ENCODE measurements around the gene AGMO. TPM values are rescaled to one million over a fixed set of nuclear protein-coding genes. Genes with fewer than 3 reads are reported as not detected.
A peak's percentile ranks its signal among the peaks of the same experiment; 100 is the strongest.

The AGMO gene
- total RNA-seq, 1 experiment from 2014 or later = 1.1 TPM

DNA sequence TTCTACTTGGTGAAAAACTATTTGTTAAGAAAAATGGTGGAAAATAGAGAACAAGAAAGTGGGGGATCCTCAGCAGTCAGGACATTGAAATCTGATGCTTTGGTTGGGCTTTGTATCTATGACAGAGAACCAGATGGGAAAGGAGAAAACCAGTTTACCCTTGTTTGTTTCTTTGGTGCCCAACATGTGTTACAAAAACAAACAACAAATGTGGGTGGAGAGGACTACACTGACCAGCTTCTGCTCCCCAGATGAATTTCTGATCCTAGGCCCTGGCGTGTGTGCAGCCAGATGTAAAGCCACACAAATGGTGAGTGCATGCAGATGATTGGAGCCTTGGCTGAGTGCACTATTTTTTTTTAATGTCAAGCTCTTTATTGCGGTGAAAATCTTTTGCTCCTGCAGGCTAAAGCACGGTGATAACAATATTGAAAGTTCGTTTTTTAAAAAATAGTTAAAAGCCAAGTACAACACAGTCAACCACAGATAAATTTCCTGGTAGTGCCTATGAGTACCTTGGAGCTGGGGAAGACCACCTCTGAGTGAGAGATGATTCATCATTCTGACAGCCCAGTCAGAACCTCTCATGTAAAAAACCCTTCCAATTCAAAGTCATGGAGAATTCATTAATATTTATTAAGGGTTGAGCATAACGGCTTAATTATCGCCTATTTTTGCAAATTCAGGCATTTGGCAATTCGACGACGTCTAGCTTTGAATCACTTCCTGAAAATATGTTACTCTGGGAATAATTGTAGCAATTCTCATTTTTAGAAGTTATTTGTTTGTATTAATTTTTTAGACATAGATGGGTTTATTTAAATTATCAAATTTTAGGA is 163.7 kb downstream of the AGMO start:
- no peak for DNase-seq (ENCODE audit: low read depth)

DNA sequence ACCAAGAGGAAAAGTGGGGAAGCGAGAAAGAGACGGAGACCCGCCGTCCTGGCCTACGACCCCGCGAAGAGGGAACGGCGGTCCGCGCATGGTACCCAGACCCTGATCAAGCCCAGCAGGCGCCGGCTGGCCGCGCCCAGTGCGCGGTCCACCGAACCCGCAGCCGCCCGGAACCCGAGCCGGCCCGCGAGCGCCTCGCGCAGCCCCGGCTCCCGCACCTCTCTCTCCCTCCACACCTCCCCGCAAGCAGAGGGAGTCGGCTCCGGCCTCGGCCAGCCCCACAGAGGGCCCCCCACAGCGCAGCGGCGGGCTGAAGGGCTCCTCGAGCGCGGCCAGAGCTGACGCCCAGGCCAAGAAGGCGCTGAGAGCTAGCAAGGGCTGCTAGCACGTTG is 164.7 kb downstream of the AGMO start:
- DNase-seq (ENCODE audit: low read depth) = no peak

DNA sequence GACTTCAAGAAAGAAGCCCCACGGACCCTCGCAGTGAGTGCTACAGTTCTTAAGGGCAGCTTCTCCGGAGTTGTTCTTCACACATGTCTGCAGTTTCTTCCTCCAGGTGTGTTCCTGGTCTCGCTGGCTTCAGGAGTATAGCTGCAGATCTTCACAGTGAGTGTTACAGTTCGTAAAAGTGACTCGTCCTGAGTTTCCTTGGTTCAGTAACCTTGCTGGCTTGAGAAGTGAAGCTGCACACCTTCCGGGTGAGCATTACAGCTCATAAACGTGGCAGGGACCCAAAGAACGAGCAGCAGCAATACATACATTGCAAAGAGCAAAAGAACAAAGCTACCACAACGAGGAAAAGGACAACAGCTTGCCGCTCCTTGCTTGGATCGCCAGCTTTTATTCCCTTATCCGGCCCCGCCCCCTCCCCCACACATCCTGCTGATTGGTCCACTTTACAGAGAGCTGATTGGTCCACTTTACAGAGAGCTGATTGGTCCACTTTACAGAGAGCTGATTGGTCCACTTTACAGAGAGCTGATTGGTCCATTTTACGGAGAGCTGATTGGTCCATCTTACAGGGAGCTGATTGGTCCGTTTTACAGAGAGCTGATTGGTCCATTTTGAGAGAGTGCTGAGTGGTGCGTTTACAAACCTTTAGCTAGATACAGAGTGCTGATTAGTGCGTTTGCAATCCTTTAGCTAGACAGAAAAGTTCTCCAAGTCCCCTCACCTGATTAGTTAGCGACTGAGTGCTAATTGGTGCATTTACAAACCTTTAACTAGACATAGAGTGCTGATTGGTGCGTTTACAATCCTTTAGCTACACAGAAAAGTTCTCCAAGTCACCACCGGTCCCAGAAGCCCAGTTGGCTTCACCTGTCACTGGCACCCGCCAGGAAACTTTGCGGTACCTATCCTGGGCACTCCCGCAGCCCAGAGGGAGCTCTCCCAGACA is 165.3 kb downstream of the AGMO start:
- DNase-seq (ENCODE audit: low read depth) = no peak

DNA sequence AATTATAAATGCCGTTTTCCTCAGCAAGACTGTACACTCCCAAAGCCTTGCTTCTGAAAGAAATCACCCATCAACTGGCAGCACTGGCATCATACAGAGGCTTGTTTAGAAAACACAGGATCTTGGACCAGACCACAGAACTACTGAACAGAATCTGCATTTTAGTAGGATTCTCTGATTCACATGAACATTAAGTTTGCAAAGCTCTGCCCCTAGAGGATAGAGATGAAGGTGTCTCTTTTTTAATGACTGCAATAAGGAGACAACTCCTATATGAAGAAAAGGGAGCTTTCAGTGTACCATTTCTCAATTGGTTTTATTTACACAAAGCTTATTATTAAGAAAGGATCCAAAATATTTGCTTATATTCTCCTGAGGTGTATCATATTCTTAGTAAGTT is 172.7 kb downstream of the AGMO start:
- DNase-seq (ENCODE audit: low read depth) = no peak

DNA sequence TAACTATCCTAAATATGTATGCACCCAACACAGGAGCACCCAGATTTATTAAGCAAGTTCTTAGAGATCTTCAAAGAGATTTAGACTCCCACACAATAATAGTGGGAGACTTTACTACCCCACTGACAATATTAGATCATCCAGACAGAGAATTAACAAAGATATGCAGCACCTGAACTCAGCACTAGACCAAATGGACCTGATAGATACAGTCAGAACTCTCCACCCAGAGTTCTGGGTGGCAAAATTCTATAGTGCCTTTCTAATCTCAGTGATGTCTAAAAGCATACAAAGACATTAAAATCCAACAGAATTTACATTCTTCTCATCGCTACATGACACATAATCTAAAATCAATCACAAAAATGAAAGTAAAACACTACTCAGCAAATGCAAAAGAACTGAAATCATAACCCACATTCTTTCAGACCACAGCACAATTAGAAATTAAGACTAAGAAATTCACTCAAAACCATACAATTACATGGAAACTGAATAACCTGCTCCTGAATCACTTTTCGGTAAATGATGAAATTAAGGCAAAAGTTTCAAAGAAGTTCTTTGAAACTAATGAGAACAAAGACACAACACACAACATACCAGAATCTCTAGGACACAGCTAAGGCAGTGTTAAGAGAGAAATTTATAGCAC is 183.2 kb downstream of the AGMO start:
- DNase-seq (ENCODE audit: low read depth) = no peak

DNA sequence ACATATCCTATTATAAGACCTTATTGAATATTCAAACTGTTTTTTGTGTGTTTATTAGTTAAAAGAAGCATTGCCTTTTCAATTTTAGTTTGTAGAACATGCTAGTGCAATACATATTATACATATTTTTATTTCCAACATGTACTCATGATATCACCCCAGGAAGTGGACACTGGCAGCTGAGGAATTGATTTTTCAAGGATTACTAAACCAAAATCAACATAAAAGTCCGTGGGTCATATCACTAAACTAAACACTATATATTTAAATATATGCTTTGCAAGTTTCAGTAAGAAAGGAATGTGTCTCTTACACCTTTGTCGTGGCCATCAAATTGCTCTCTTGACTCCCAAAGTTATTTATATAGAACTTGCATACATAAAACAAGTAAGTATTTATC is 185.2 kb downstream of the AGMO start:
- no peak for DNase-seq (ENCODE audit: low read depth)

DNA sequence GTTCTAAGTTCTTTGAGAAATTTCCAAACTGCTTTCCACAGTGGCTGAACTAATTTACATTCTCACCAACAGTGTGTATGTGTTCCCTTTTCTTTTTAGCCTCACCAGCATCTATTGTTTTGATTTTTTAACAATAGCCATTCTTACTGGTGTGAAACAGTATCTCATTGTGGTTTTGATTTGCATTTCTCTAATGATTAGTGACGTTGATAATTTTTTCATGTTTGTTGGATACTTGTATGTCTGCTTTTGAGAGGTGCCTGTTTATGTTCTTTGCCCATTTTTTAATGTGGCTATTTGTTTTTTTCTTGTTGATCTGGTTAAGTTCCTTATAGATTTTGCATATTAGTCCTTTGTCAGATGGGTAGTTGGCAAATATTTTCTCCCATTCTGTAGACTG is 191.4 kb downstream of the AGMO start:
- DNase-seq (ENCODE audit: low read depth) = no peak

DNA sequence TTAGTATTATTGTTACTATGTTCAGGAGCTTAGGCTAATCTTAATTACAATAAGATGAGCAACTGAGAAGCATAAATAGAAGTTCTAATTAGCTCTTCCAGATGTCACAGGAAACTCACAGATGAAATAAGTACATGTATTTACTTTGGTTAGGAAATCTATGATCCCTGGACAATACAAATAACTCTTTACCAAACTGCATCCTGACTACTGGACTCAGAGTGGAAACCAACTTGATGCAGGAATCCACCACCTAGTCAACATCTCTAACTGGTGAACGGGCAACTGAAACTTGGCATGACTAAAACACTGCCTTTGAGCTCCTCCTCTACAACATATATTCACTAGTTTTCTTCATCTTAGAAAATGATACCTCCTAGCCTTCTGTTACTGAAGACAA is 193.2 kb downstream of the AGMO start:
- DNase-seq (ENCODE audit: low read depth) = no peak

DNA sequence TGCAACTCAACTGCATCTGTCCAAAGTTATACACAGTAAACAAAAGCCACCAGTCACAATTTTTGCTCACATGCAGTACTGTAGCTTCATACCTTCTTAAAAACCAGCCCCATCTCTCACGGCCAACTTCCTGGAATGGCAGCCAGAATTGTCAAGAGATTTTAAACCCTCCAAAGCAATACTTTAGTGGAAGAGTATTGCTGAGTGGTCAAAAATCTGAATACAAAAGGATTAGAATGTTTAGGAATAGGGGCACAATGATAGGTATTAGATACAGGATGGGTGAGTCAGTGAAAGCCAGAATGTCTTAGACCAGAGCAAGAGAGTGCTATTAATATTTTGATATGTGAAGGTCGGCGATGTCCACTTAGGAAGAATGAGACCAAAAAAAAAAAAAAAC is 193.9 kb downstream of the AGMO start:
- no peak for DNase-seq (ENCODE audit: low read depth)

DNA sequence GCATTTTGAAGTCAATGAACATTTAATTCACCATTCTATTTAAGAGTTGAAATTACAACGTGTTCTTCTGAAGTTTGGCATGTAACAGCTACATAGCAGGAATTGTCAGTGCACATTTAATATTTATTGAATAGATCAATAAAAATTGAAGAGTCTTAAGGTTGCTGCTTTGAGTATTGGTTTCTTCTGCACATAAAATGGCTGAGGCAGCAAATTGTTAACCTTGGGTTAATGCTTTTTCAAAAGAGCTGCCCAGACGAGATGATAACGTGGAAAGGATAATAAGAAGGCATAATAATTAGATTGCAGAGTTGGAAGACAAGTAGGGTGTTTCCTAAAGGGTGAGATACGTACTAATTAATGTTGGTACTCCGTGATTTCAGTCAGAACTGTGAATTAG is 203.7 kb downstream of the AGMO start:
- no peak for DNase-seq (ENCODE audit: low read depth)

DNA sequence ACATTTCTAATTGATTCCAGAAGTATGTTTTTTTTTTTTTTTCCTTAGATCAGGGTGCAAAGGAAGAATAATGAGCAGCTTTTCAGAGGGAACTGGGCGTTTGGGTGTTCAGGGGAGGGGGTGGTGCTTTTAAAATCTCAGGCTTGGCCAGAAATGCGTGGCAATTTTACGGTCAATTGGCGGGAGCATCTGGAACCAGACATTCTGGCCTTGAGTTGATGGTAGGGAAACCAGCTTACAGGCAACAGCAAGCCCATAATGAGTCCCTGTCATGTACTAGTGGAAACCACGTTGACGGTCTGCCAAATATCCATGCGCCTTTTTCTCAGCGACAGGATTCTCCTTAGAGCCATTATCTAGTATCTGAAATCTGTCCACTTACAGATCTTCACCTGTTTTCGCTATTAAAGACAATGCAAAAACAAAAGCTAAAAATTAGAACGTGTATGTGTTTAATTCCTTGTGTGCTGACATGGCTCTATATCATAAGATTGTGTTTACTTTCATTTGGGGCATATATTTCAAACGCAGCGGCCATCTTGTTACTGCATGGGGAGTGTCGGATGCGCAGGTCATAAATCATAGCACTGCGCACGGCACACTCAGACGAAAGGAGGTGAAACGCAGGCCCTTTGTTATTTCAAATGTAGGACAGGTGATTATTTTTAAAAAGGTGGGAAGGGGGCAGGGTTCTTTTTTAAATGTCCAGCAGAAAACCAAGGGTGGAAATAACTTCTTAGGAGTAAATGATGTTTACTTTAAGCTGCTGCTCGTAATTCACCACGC is 209.2 kb downstream of the AGMO start:
- DNase-seq (ENCODE audit: low read depth) = no peak

DNA sequence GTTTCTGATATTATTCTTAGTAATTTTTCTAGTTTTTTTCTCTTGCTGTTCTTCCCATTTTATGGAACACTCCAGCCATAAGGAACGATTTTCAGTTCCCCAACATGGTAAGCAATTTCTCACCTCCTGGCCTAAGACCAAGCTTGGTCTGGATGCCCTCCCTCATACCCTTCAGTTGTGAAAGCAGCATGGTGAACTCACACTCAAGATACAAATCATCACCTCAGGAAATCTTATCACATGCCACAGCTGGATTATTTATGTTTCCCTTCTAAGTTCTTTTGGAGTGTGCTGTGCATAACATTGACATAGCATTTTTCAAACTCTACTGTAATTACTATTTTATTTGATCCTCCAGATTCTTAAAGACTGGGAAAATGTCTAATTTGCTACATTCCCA is 216.6 kb downstream of the AGMO start:
- DNase-seq (ENCODE audit: low read depth) = no peak

DNA sequence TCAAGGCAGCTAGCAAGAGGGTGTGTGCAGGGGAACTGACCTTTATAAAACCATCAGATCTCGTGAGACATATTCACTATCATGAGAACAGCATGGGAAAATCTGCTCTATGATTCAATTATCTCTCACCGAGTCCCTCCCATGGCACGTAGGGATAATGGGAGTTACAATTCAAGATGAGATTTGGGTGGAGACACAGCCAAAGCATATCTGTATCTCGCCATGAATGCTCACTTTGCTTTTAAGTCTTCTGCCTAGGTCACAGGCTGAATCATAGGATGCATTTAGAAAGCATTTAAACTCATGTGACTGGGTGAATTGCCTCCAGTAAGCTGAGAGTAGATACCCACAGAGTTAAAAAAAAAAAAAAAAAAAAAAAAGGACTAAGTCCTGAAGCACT is 220.0 kb downstream of the AGMO start:
- DNase-seq (ENCODE audit: low read depth) = no peak

DNA sequence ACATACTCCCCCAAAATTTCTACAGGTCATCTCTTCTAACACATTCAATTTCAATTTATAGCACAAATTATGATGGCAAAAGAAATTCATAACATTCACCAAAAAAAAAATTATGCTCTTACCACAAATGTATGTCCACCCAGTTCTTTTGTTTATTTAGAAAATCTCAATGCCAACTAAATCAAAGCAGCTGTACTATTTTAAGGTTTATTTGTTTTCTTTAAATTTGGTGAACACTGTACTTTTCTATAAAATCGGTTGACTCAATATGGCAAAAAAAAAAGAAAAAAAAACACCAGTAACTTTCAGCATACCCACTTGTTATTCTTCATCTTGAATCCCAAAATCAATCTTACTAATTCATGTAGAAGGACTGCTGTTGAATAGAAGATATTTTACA is 225.7 kb downstream of the AGMO start:
- DNase-seq (ENCODE audit: low read depth) = no peak

DNA sequence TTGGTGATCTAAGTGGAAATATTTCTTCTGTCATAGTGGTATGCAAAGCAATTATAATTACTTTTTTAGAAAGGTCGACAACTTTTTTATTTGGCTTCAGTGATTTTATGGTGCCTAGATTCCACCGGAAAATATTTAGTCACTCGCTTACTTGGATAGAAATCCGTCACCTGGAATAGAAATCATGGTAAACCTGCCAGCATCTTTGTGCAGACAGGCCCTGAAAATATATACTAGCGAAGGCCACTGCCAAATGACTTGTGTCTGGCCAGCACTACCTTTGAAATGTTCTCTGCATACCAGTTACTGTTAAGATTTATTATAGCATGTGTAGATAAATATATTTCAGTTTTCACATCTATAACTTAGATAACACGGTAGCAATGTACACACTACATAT is 226.4 kb downstream of the AGMO start:
- DNase-seq (ENCODE audit: low read depth) = no peak

DNA sequence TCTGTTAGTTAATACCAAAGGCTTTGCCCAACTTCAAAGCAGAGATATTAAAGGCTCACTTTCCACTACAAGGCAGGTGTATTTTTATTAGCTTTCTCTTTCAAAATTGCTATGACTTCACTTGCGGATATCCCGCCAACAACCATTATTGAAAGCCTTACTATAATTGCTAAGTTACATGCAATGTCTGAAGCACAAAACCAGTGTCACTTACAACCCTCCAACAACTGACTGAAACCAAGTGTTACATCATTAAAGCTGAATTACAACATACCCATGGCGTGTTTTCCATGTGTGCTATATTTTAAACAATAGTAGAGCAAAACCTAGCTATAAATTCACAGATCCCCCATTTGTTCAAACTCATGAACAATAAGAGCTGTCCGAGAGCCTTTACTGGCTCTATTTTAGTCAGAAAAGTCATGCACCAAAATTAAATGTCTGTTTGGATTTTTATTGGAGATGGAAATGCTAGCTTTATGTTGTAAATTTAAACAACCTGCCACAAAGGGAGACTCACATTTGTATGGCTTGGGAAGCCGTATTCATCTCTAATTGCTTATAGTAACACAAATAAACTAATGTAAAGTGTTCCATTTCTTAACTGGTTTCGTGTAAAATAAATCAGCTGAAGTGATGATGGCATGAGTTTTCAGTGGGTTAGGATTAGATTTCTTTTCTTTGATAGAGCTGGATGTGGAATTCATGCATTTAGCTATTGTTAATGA is 227.1 kb downstream of the AGMO start:
- no peak for DNase-seq (ENCODE audit: low read depth)

DNA sequence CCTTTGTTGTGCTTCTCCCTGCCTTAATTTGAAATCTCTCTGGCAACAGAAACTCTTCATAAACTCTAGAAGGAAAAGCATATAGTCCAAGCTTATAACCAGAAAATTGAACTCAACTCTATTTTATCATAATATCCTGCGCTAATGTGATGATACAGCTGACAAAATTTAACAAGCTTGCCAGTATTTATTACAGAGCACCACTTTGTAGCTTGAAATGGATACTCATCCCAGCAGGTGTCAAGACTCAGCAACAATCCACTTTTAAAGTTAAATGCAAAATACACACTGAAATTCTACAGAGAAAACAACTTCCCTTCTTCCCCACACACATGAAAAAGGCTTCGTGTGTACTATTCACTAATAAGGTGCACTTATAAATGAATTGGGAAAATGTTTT is 228.9 kb downstream of the AGMO start:
- DNase-seq (ENCODE audit: low read depth) = no peak

DNA sequence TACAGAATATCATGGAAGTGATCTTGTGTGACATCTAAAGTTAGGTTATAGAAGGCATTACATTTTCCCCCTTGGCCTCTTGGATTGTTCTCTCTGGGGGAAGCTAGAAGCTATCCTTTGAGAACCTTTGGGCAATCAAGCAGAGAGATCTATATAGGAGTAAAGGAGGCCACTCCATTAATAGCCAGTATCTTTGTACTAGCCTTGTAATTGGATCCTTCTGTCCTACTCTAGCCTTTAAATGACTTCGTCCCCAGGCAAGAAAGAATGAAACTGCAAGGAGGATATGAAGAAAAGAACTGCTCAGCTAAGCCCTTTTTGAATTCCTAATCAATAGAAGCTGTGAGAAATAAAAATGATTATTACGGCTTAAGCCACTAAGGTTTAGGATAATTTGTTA is 230.9 kb downstream of the AGMO start:
- no peak for DNase-seq (ENCODE audit: low read depth)

DNA sequence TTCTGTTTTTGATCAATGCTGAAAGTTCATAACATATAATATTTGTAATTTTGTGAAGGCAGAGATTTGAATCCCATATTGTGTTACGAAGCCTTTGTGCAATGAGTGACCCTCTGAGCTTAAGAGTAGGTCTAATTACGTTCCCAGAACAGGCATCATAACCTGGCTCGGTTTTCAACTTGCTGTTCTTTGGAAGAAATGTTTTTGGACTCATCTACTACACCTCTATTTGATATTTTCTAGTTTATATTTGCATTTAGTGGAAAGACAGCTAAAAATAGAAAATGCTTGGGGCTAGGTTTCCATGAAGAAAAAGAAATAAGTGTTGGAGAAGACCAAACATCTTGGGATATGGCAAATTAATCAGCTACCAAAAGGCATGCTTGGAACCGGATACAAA is 234.8 kb downstream of the AGMO start:
- no peak for DNase-seq (ENCODE audit: low read depth)

DNA sequence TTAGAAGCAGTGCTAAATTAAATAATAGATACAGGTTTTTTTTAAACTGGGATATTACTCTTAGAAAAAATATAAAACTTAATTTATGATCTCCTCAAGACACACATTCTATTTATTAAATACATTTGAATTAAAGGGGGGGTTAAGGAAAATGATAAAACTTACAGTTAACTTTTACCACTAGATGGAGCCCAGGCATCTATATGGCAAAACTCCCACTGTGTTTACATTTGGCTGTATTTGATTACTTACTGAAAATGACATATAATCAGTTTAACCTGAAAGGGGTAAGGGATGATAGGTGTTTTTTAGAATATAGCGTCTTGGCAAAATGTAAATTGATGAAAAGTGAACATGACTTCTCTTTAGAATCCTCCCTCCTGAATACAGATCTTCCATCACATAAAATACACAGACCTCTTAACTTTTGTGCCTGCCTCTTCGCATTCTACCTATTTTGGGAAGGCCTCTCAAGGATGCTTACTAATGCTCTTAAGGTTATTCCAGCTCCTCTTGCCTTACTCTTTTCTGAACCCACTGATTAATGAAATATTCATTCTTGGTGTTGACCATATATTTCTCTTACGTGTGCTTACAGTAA is 235.7 kb downstream of the AGMO start:
- peak; percentile 6 for DNase-seq (ENCODE audit: low read depth)

DNA sequence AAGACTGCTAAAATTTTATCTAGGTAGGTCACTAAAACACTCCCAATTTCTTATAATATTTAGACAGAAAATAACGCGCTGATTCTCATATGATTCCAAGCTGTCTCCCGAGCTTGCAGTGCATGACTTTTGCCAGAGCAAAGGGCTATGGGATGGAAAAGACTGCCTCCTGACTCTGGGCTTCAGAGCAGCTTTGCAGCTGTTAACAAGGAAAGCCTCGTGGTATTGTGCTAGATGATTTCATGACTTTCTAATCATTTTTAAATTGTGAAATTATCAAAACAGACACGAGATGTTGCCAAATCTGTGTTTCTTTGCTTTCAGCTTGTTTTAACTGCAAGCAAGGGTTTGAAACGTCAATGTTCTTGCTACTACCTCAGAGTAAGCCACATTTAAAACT is 238.3 kb downstream of the AGMO start:
- DNase-seq (ENCODE audit: low read depth) = no peak

All from RPMI7951 (cell line).